Right lobe of liver (tissue), 4 donors: Measurements from ENCODE around the gene NAT10.

ENCODE experiments used
- POLR2A ChIP-seq: fragments of 450-650 bp; IDR thresholded peaks from one replicate; pipeline ENCODE4 v1.6.1; 2017; ENCODE audit warnings: antibody characterized with exemption, mild to moderate bottlenecking
- TF ChIP-seq, protein P1 (sequence below), 4 donors: fragments of 200-600 bp in 3 of 4; fragments of 450-650 bp in 1 of 4; IDR thresholded peaks; one replicate each; pipeline versions ENCODE4 v1.5.1 to v1.8.0; 2016 to 2022; ENCODE audit warnings: antibody characterized with exemption in 4 of 4, mild to moderate bottlenecking in 2 of 4
- donor health status: DM: no; HTN: no; CAD: no.
- donor health status: DM: no; HTN: no; CAD: no.
- donor health status: DM: no; HTN: yes; CAD: no.

DNA sequence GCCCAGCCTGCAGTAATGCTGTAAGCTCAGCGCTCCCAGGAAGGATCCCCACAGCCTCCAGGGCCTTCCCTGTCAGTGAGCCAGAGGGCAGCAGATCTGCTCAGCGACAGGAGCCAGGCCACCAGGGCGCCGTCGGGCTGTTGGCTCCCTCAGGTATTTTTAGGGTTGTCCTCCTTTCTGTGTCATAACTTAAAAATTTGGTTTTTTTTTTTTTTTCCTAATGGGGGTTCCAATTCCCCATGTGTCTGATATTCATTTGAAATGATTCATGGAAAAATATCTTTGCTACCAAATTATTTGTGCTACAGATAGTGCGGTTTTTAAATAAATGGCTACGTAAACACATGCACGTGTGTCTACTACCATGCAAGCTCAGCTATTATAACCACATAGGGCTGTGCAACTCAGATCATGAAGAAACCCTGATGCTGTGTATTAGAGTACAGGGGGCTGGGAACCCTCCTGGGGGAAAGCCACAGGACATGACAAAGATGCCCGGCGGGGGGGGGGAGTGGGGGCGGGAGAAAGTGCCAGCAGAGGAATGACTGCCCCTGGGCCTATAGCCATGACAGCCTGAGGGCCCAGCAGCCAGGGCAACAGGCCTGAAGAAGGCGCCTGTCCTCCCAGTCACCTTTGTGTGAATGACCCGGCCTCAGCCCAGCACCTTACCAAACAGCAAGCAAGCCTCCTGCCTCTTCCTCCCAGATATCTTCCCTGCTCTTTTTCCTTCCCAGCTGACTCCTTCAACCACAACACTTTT, 89.3 kb downstream of the NAT10 start:
- TF ChIP-seq POLR2A: no peak
- TF ChIP-seq, protein P1, sequence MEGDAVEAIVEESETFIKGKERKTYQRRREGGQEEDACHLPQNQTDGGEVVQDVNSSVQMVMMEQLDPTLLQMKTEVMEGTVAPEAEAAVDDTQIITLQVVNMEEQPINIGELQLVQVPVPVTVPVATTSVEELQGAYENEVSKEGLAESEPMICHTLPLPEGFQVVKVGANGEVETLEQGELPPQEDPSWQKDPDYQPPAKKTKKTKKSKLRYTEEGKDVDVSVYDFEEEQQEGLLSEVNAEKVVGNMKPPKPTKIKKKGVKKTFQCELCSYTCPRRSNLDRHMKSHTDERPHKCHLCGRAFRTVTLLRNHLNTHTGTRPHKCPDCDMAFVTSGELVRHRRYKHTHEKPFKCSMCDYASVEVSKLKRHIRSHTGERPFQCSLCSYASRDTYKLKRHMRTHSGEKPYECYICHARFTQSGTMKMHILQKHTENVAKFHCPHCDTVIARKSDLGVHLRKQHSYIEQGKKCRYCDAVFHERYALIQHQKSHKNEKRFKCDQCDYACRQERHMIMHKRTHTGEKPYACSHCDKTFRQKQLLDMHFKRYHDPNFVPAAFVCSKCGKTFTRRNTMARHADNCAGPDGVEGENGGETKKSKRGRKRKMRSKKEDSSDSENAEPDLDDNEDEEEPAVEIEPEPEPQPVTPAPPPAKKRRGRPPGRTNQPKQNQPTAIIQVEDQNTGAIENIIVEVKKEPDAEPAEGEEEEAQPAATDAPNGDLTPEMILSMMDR (IDR thresholded peaks at IDR 0.05): no peak
